ENCODE data around the gene EPSTI1. TPM values are rescaled to one million over a fixed set of nuclear protein-coding genes. Genes with fewer than 3 reads are reported as not detected.
A peak's percentile ranks its signal among the peaks of the same experiment; 100 is the strongest.

Gene EPSTI1
- total RNA-seq, 1 donor from 2014 or later, result 24.7 TPM

DNA sequence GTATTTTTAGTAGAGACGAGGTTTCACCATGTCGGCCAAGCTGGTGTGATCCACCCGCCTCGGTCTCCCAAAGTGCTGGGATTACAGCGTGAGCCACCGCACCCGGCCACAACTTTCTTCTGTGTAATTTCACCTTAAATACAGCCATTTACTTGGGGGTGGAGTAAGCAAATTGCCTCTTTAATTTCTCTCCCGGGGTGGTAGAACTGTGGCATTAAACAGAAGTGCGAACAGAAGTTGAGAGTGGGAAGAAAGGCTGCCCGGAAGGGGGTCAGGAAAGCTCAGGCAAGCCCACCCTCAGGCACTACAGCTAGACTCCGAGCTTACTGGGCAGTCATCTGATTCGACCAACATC, 30.9 kb upstream of the EPSTI1 start:
- DNase-seq (no peak), ATAC-seq (no peak)
- Histone ChIP-seq H3K27me3 (no peaks in the 10 kb centered on the region), H3K36me3 (peaks cover 2% of the 10 kb centered on the region), H3K4me1 (peaks cover 24% of the 10 kb centered on the region), H3K4me3 (peak overlapping the region; percentile 81), H3K27ac (peak overlapping the region; percentile 92), H3K9me3 (no peaks in the 10 kb centered on the region)
- TF ChIP-seq, protein P1, sequence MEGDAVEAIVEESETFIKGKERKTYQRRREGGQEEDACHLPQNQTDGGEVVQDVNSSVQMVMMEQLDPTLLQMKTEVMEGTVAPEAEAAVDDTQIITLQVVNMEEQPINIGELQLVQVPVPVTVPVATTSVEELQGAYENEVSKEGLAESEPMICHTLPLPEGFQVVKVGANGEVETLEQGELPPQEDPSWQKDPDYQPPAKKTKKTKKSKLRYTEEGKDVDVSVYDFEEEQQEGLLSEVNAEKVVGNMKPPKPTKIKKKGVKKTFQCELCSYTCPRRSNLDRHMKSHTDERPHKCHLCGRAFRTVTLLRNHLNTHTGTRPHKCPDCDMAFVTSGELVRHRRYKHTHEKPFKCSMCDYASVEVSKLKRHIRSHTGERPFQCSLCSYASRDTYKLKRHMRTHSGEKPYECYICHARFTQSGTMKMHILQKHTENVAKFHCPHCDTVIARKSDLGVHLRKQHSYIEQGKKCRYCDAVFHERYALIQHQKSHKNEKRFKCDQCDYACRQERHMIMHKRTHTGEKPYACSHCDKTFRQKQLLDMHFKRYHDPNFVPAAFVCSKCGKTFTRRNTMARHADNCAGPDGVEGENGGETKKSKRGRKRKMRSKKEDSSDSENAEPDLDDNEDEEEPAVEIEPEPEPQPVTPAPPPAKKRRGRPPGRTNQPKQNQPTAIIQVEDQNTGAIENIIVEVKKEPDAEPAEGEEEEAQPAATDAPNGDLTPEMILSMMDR (IDR thresholded peaks at IDR 0.05), result no peak
- intact Hi-C loops (cut with DNase I), result no loop called here

DNA sequence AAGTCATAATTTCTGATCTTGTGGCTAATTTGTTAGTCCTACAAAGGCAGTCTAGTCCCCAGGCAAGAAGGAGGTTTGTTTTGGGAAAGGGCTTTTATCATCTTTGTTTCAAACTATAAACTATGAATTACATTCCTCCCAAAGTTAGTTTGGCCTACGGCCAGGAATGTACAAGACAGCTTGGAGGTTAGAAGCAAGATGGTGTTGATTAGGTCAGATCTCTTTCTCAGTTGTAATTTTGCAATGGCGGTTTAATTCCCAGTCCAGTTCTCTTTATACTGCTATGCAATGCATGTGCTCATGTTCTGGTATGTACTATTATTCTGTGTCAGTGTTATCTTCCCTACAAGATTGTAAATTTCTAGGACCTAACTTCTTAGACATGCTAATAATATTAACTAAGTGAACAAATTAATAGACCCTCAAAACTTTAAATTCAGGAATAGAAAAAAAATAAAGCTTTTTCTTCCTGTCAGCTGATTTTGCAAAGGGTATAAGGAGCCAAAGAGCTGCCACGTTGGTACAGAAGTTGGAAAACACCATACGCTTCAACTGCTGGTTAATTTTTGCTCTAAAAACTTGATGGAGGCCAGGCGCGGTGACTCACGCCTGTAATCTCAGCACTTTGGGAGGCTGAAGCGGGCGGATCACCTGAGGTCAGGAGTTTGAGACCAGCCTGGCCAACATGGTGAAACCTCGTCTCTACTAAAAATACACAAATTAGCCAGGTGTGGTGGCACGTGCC, 30.1 kb upstream of the EPSTI1 start:
- TF ChIP-seq, protein P1 (IDR thresholded peaks at IDR 0.05), result no peak
- Histone ChIP-seq H3K36me3 (no peaks in the 10 kb centered on the region), H3K4me1 (peaks cover 24% of the 10 kb centered on the region), H3K27me3 (no peaks in the 10 kb centered on the region), H3K9me3 (no peaks in the 10 kb centered on the region), H3K4me3 (no peak overlapping the region), H3K27ac (no peak overlapping the region)
- DNase-seq, result no peak
- intact Hi-C loops (cut with DNase I), result no loop called here
- ATAC-seq, result no peak

DNA sequence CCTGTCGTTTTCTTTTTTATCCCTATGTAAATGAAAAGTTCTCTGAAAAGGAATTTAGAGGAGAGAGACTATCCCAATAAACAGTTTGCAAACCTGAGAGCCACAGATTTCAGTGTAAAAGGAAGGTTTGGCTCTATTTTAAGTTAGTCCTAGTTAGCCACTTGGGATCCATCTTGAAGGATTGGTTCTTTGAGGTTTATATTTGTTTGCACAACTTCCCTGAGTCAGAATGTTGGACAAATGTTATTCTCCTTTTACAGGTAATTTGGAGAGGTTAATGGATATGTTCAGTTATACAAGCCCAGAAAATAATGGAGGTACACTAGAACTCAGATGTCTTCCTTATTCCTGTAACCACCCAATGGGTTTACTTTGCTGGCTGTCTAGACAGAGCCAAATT, 28.8 kb upstream of the EPSTI1 start:
- Histone ChIP-seq H3K4me3 (no peak overlapping the region), H3K27me3 (no peaks in the 10 kb centered on the region), H3K9me3 (no peaks in the 10 kb centered on the region), H3K27ac (no peak overlapping the region), H3K36me3 (no peaks in the 10 kb centered on the region), H3K4me1 (peaks cover 15% of the 10 kb centered on the region)
- intact Hi-C loops (cut with DNase I), result no loop called here
- DNase-seq, result no peak
- TF ChIP-seq, protein P1 (IDR thresholded peaks at IDR 0.05), result no peak
- no peak for ATAC-seq

DNA sequence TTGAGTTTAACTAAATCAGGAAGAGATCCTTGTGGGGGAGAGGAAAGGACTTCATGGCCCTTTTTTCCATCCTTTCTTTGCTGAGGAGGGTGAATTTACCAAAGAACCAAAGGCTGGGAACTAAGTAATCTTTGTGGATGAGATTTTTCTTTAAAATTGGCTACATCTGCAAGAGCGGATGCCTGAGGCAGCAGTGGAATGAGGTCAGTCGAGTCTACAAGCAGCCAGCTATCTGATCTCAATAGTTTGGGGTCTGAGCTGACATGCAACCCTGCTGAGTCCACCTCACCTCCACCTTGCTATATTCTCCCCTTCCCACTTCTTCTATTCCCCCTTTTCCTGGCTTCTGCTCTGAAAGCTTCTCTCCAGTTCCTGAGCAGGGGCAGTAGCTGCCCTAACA, 27.8 kb upstream of the EPSTI1 start:
- Histone ChIP-seq H3K4me3 (no peak overlapping the region), H3K36me3 (no peaks in the 10 kb centered on the region), H3K27ac (no peak overlapping the region), H3K27me3 (no peaks in the 10 kb centered on the region), H3K4me1 (peaks cover 6% of the 10 kb centered on the region), H3K9me3 (no peaks in the 10 kb centered on the region)
- DNase-seq, result no peak
- intact Hi-C loops (cut with DNase I), result no loop called here
- TF ChIP-seq, protein P1 (IDR thresholded peaks at IDR 0.05), result no peak
- ATAC-seq, result no peak

DNA sequence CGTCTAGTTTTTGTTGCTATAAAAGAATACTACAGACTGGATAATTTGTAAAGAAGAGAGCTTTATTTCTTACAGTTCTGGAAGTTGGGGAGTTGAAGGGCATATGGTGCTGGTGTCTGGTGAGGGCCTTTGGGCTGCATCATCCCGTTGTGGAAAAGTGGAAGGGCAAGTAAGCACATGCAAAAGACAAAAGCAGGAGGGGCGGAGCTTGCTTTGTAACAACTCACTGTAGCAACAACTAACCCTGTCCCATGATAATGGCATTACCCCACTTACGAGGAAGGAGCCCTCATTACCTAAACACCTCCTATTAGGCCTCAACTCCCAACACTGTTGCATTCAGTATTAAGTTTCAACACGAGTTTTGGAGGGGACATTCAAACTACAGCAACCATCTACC, 24.2 kb upstream of the EPSTI1 start:
- Histone ChIP-seq H3K4me3 (no peak overlapping the region), H3K36me3 (no peaks in the 10 kb centered on the region), H3K9me3 (no peaks in the 10 kb centered on the region), H3K27me3 (no peaks in the 10 kb centered on the region), H3K27ac (no peak overlapping the region), H3K4me1 (no peaks in the 10 kb centered on the region)
- no peak for ATAC-seq
- no peak for DNase-seq
- TF ChIP-seq, protein P1 (IDR thresholded peaks at IDR 0.05), result no peak
- intact Hi-C loops (cut with DNase I), result no loop called here

DNA sequence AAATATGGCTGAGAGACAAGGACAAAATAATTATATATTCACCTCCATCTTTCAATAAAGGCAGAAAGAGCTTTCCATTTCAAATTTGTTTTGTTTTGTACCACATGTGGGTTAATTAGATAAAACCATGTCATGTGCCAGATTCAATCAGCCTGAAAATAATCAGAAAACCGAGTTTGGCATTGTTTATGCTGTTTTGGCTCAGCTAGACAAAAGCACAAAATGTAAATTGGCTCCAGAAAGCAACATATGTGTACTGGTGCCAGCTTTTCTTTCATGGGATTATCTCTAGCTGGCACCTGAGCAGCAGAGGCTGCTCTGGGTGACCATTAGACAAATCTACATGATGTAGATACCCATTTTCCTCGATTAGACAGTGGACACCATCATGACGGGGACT, 22.1 kb upstream of the EPSTI1 start:
- Histone ChIP-seq H3K27me3 (no peaks in the 10 kb centered on the region), H3K4me3 (no peak overlapping the region), H3K9me3 (no peaks in the 10 kb centered on the region), H3K27ac (no peak overlapping the region), H3K4me1 (no peaks in the 10 kb centered on the region), H3K36me3 (no peaks in the 10 kb centered on the region)
- DNase-seq, result no peak
- ATAC-seq, result no peak
- TF ChIP-seq, protein P1 (IDR thresholded peaks at IDR 0.05), result no peak
- intact Hi-C loops (cut with DNase I), result no loop called here
